ENCODE data around the gene PGC.

Gene PGC

DNA sequence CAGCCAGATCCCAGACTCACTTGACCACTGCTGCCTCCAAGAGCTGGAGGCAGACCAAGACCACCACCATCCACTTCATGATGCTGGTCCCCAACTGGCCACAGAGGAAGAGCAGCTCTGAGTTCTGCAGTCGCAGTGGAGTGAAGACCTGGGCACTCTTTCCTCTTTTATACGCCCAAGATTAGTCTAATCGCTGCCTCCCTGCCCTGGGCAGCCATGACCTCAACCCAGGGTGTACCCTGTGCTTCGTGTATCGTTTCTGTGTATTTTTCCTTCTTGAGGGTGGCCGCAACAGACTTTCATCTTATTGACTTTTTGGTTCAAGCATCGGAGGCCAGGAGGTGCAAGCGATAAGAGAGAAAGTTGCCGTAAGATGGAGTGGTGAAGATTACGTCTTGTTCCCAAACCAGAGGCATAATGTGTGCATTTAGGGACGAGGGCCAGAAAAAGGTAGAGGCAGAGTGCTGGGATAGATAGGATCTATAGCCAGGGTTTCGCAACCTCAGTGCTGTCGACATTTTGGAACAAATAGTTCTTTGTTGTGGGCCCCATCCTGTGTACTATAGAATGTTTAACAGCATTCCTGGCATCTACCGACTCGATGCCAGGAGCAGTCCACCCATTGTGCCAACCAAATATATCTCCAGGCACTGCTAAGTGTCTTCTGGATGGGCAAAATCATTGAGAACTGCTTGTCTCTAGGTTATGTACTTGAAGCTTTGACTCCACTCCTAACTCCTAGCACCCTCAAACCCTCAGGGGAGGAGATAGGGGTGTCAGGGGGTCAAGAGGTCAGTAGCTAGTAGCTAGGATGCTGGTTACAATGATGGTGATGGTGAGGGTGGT lies at the start of gene PGC:
Gene PGC, minus strand, starts transcription at position 142 of the 846 bp plus-strand sequence. Its CDS starts 63 bp downstream, at position 79.
- DNase-seq = no peak

DNA sequence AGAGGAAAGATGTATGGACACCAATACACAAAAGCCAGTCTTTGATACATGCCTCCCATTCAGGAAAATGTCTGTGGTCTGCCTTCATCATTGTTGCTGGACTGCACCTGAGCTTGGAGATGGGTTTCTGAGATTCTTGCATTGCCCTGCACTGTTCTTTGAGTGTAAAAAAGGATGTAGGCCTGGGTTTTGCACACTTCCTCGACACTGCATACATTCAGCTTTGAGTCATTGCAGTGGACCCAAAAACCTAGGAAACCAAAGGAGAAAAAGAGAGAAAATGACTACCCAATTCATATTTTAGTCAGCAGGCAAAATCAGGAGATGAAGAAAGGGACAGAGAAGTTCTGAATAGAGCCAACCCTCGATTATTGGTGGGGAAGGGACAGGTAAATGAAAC lies 49.3 kb upstream of the PGC start:
- no peak for DNase-seq

DNA sequence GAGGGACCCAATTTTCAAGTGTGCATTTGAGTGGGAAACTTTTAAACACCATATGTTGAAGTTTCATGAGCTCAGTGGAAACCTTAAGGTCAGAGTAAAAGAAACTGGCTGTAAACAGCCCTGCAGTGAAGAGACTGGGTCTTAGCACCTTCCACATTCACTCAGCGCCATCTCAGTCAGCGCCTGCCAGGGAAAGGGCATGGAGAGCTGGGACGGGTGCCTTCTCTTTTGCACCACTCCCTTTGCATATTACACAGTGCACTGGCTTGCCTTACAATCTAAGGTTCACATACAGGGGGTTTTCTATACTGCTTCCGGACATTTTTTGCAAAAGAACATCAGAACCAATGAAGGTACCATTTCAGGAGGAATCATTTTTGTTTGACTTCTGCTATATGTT lies 44.8 kb upstream of the PGC start:
- no peak for DNase-seq

DNA sequence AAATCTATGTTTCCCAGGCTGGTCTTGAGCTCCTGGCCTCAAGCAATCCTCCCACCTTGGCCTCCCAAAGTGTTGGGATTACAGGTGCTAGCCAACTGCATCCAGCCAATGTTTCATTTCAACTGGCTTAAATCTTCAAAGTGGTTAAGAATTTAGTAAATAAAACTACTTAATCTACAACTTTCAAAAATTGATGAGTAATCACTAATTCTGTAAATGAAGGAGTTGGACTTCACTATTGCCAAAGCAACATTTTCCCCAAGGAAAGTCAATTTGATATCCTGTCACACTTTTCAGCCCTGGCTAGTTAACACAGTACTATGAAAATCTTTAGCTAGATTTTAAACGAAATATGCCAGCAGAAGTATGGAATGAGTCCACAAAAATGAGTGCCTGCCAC lies 44.1 kb upstream of the PGC start:
- DNase-seq = no peak

DNA sequence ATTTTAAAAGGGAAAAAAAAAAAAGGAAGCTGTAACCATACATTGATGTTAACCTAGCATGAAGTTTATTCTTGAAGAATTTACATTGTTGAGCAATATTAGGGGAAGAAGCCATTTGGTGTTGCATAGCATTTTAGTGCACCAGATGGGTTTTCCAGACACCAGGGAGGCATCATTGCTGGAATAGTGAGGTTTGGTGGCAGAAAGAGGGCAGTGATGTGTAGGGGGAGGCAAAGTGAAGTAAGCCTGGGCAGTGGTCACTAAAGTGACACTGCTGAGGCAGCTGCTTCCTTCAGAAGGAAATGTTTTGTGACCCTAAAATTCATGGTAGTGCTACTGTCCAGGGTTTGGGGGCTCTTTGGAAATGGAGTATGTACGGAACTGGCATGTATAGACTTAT lies 42.8 kb upstream of the PGC start:
- DNase-seq = peak; percentile 80

DNA sequence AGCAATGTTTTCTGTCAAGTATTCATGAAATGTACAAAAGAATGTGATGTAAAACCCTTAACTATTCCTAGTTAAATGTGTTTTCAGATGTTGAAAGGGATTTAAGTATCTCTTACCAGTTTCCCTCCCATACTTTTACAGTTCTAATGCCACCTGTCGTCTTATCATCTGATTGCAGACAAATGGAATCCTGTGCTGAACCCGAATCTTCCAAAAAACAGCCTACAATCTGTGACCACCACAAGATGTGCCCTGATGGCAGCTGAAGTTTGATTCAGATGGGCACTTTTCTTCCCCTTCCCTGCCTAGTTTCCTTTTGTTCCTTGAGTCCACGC lies 42.2 kb upstream of the PGC start:
- DNase-seq = no peak

DNA sequence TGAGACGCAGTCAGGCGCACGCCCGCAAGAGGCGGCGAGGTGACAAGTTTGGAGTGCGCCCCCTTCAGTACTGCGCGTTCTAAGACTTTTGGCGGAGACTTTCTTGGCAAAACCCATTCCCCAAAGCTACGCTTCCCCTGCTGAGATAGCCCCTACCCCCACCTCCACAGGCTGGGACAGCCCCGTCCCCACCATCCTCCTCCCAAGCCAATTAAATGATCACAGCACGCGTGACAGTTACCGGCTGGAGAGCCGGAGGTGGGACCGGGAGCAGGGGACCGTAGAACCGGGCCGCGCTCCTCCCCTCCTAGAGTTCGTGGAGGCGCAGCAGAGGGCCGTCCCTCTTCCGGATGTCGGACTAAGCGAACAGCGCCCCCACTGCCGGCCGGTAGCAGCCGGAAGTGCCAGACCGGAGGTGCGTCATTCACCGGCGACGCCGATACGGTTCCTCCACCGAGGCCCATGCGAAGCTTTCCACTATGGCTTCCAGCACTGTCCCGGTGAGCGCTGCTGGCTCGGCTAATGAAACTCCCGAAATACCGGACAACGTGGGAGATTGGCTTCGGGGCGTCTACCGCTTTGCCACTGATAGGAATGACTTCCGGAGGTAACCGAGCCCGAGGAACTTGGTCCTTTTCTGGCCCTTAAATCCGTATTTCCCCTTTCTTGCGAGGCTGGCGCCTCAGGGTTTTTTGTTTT lies 40.2 kb upstream of the PGC start, which contains the start of gene TOMM6:
Gene TOMM6, plus strand, starts transcription at position 476 of the 699 bp plus-strand sequence. Its CDS starts 4 bp downstream, at position 480.
- DNase-seq = peak; percentile 91

DNA sequence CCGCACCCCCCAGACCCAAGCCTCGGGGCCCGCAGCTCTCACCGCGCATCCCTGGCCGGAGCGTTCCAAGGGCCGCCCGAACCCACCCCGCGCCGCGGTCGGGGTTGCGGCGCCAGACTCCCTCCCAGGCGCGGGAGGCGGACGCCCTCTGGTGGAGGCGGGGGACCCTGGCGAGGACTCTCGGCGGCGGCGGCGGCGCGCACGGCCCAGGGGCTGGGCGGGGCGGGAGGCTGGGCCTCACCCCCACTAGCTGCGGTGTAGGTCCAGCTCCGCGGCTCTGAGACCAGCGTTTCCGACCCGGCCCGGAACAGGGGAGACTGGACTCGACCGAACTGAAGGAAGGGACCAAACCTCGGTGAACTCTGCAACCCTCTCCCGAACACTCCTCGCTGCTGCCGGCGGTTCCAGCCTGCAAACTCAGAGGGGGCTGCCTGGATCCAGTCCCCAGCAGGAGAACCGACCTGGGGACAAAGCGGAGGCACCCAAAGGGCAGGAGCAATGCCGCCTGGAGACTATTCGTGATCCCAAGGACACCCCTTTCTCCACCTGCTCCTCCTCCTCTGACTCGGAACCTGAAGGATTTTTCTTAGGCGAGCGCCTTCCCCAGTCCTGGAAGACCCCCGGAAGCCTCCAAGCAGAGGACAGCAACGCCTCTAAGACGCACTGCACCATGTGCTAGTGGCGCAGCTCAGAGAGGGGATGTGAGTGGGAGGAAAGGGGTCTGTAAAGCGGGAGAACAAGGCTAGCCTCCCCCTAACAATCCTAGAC lies 39.4 kb upstream of the PGC start:
- peak; percentile 67 for DNase-seq

DNA sequence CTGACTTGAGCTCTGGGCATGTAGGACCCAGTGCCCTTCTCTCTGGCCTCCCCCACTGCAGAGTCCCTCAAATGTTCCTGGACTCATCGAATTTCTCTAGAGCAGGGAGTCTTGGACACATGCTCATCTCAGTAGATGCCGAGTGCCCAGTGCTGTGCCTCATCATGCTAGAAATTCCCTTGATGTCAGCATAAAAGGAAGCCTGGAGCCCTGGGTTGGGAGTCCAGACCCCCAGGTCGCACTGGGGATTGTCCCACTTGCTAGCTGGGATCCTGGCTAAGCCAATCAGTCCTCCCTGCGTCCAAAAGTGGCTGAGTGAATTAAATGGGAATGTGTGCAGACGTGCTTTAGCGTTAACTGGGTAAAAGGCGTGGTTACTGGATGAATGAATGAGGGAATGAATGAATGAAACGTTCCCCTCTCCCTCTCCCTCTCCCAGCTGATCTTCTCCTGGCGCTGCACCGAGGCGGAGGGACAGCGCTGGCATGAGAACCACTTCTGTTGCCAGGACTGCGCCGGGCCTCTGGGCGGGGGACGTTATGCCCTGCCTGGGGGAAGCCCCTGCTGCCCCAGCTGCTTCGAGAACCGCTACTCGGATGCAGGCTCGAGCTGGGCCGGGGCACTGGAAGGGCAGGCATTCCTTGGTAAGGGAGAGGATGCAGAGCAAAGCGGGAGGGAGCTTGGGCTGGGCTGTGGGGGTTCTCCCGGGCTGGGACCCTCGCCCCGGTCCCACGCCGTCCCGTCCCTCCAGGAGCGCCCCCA lies 38.7 kb upstream of the PGC start:
- DNase-seq = no peak

DNA sequence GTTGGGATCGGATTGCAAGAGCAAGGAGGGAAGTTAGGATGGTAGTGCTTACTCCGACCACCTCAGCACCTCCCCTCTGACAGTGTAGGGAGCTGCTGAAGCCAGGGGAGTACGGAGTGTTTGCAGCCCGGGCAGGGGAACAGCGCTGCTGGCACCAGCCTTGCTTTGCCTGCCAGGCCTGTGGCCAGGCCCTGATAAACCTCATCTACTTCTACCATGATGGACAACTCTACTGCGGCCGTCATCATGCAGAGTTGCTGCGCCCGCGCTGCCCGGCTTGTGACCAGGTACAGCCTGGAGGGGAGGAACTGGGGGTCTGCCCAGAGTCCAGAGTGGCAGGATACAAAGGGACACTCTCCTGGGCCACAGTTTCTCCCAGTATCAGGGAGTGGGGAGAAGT lies 38.1 kb upstream of the PGC start:
- no peak for DNase-seq

DNA sequence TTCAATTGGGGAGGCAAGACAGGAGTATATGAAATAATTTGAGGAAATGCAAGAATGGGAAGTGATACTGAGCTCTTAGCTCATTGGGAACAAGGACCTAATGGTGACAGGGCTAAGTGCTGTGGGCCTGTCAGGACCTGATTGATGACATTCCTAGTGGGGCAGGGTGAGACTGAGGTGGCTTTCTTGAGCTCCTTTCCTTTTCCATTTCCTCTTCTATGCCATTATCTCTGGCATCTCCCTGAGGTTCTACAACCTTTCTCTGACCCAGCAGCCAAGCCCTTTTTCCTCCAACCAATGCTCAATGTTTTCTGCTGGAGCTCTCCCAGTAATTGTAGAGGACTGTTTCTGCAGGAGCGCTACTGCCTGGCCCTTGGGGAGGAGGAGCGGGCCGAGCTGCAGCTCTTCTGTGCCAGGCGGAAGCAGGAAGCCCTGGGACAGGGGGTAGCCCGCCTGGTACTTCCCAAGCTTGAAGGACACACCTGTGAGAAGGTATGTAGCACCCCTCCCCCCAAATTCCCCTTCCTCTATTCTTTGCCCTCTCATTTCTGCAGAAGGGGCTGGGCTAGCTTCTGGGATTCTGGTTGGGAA lies 37.5 kb upstream of the PGC start:
- DNase-seq = peak; percentile 97

DNA sequence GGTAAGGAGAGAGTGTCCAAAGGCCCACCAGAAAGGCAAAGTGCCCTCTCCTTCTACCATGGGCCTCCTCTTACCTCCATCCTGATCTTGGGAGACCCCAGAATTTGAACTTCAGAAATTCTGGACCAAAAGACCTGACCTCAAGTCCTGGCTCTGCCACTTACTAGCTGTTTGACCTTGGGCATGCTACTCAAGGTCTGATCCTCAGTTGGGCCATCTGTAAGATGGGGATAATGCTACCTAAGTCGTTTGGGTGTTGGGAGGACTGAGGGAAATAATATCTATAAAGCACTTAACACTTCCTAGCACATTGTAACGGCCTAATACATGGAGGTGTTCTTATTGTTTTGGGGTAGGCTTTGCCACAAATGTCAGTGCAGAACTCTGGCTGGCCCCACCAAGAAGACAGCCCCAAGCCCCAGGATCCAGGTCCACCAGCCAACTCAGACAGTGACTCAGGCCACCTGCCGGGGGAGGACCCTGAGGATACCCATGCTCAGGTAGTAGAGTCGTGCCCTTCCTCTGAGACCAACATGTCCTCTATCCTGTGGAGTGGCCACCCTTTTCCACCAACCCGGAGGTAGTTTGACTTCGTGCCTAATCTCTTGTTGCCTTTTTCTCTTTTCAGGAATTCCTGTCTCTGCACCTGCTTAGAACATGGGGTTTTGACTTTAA lies 36.0 kb upstream of the PGC start:
- no peak for DNase-seq

DNA sequence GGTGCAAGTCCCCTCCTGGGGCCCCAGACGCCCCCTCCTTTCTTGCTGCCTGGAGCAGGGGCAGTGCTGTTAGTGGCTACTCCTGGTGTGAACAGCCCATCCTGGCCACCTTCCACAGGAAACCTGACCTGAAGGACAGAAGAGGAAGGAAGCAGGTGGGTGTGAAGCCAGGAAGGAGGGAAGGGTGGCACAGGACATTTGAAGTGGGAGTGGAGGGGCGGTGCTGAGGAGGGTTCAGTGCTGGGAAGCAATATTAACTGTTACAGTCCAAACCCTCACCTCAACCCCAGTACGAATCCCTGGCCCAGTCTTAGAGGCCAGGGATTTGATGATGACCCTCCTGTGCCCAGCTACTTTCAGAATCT lies 34.2 kb upstream of the PGC start:
- no peak for DNase-seq

DNA sequence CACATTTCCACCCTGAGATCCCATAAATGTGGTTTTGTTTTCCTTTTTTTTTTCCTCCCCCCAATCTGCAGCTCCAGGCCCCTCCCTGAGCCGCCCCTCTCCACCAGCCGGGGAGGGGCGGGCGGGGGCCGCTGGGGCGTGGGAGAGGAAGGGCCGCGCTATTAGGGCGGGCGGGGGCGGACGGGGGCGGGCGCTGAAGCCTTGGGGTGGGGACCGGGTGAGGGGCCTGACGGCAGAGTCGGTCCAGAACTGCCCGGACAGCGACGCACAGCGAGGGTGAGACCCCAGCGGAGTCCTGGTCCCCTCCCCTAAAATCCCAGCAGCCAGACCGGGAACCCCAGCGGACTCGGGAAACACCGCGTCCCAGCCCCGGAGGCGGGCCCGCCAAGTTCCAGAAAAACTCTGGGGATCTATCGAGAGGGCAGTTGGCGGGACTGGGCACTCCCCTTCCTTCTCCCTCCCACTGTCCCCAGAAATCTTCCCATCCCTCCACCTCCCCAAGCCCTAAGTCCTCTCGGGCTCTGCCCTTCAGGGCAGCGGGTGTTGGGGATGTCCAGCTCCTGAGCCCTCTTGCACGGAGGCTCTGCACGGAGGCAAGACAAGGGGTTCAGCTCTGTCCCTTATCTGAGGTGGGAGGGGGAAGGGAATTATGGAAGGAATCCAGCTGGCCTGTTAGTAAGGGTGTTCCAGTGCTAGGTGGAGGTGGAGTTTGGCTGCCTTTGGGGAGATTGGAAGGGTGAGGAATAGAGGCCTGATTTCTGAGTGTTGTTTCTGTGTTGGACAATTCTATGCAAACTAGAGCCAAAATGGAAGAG lies 33.6 kb upstream of the PGC start, which contains the start of gene PRICKLE4:
Gene PRICKLE4, plus strand, starts transcription at position 232 of the 815 bp plus-strand sequence. CDS start 2,692 bp downstream, outside the sequence.
- no peak for DNase-seq

DNA sequence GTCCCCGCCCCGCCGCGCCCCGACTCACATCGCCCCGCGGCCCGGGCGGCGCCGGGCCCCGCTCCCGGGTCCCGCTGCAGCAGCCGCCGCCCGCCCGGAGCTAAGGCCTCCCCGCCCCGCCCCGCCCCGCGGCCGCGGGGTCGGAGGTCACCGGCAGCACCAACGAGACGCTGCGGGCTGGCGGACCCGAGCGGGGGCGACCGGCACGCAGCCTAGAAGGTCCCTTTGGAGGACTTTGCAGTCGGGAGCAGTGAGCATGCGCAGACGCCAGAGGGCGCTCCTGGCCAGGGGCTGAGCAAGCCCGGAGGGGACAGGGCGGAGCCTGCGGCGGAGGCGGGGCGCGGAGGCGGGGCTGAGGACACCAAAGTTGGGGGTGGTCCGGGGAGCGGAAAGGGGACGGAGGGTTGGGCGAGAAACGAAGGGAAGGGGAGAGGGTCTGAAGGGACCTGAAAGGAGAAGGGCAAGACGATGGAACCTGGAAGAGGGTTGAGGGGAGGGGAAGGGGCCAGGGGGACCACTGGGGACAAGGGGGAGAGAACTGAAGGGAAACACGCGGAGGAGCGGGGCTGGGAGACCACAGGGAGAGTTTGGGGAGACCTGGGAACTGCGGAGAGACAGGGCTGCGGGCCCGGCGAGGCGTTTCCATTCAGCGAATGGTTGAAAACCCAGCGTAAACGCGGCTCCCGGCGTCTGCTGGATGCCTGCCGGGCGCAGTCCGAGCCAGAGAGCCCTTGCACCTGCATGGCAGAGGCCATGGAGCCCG lies 32.8 kb upstream of the PGC start, which contains the start of gene FRS3:
Gene FRS3, minus strand, starts transcription at position 113 of the 763 bp plus-strand sequence. CDS start 2,913 bp downstream, outside the sequence.
- DNase-seq = peak; percentile 92

DNA sequence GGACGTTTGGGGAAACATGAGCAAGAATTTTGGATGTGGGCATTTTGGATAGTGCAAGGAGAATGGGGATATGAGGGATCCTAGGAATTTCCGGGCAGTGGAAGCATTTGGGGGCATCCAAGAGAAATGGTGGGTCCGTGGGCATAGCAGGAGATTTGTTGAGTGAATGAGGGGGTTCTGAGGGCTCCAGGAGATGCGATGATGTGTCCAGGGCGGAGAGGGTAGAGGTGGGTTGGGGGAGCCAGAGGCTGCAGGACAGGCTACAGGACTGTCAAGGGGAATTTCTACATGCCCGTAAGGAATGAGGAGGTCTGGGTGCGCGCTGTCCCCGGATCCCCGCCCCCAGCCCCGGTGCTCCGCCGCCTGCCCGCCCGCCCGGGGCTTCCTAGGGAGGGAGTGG lies 32.1 kb upstream of the PGC start:
- DNase-seq = no peak

DNA sequence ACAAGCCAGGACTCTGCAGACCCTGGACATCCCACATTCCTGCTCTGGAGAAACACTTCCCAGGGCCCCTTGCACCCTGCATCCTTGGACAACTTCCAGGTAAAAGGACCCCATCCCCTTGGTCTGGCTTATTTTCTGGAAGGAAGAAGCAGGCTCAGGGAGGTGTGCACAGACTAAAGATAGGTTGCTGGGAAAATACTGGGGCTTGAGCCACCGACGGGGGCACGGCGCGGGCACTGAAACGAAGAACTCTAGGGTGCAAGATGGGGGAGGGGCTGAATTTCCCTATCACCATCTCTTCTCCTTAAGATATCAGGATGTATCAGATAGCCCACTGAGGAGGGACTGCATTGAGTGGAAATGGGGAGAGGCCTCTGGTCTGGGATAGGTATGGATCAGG lies 31.7 kb upstream of the PGC start:
- DNase-seq = no peak

DNA sequence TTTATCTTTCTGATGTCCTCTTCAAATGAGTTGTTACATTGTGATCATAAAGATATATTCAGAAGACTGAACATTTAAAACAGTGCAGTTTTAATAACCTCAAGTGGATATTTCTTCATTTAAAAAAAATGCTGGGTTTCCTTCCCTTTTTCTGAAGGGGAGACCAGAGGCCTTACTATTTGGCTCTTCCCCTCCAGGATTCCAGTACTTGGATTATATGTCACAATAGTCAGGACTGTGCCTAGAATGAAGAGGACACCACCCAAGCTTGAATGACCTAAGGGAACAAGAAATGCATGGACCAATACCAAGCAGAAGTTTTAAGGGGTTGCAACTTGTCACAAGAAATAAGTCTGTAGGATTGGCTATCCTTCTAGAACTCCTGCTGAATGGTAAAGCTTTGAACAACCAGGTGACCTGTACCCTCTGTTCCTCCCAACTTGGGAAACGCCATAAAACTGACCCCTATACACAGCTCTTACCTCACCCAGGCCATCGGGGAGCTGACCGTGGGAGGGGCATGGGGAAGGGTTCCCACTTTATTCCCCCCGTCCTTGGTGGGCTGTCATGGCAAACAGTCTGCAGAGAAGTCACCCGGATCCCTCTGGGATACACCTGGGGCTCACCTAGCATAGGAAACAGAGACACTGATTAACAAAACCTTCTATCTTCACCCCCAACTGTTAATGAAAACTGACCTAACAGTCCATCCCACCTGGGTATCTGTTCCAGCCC lies 30.5 kb upstream of the PGC start:
- peak; percentile 75 for DNase-seq

DNA sequence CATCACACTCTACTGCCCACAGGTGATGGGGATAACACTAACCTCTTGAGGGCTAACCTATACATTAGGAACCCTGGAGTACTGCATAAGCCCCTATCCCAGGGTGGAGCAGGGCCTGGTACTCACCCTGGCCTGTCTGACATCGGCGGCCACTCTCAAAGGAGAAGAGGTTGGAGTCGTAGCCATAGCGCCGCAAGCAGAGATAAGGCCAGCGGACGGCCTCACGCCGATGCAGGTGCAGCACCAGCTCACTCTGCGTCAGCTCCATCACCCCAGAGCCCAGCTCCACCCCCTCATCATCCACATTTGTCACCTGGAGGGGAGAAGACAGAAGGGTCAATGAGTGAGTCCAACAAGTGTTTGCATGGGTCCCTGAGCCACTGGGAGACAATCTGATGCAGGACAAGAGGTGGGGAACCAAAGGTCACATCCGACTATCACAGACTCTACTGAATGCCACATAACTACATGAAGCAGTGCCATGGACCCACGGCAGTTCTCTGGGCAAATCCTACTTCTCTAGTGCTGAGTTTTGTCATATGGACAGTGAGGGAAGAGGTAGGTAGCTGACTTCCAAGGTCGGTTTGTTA lies 28.2 kb upstream of the PGC start:
- DNase-seq = no peak
